ENCODE data around the gene PRAMEF15.
"Not testable (repeated sequence)": the region's sequence is repeated elsewhere in the genome, so short reads cannot be mapped to it uniquely, and the experiment has no call there.

DNA sequence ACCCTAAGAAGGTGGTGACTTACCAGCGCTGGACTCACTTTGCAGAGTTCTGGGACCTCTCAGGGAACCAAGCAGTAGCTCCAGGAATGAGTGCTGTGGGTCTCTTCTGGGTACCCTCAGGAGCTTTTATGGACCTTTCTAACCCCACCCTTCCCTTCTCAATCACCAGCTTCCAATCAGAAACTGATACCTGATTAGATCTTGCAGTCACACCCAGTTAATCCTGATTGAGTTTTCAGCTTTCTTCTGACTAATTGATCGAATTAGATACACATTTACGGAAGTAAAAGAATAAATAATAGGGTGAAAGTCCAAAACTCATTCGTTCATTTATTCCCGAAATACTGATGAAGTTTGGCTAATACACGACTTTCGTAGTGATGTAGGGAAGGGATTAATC lies 31.7 kb downstream of the PRAMEF15 start, which contains the start of gene PRAMEF14:
- TF ChIP-seq POLR2A (IDR thresholded peaks at IDR 0.05) = not testable (repeated sequence)
- TF ChIP-seq, protein P1, sequence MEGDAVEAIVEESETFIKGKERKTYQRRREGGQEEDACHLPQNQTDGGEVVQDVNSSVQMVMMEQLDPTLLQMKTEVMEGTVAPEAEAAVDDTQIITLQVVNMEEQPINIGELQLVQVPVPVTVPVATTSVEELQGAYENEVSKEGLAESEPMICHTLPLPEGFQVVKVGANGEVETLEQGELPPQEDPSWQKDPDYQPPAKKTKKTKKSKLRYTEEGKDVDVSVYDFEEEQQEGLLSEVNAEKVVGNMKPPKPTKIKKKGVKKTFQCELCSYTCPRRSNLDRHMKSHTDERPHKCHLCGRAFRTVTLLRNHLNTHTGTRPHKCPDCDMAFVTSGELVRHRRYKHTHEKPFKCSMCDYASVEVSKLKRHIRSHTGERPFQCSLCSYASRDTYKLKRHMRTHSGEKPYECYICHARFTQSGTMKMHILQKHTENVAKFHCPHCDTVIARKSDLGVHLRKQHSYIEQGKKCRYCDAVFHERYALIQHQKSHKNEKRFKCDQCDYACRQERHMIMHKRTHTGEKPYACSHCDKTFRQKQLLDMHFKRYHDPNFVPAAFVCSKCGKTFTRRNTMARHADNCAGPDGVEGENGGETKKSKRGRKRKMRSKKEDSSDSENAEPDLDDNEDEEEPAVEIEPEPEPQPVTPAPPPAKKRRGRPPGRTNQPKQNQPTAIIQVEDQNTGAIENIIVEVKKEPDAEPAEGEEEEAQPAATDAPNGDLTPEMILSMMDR (IDR thresholded peaks at IDR 0.05) = not testable (repeated sequence)

All from uterus (tissue), 2 donors.